HepG2 (cell line): ENCODE measurements around the gene MARCHF9. TPM values are rescaled to one million over a fixed set of nuclear protein-coding genes. Genes with fewer than 3 reads are reported as not detected.

ENCODE experiments used
- AKAP8 ChIP-seq: sonication (generic); formaldehyde crosslinking; IDR thresholded peaks from 2 replicates; pipeline ENCODE4 v1.5.1; 2020; ENCODE audit warnings: mild to moderate bottlenecking, missing genetic modification reagents
- ARID5B ChIP-seq: IDR thresholded peaks from 2 replicates; pipeline ENCODE4 v1.4.0; 2020; ENCODE audit warnings: mild to moderate bottlenecking, missing genetic modification reagents
- ATF4 ChIP-seq, 2 experiments: fragments of 450-650 bp in 1 of 2; sonication (generic) in 1 of 2; formaldehyde crosslinking; IDR thresholded peaks; 2 replicates each; pipeline versions ENCODE4 v1.5.0 to v1.8.0; 2020 to 2022; ENCODE audit warnings: mild to moderate bottlenecking in 1 of 2, missing genetic modification reagents in 1 of 2
- DBP ChIP-seq: sonication (generic); formaldehyde crosslinking; IDR thresholded peaks from 2 replicates; pipeline ENCODE4 v1.4.0; 2020; ENCODE audit warnings: missing genetic modification reagents; ENCODE audit errors: not compliant biosample characterization
- DNMT1 ChIP-seq: sonication (generic); formaldehyde crosslinking; IDR thresholded peaks from 2 replicates; pipeline ENCODE4 v1.5.1; 2020; ENCODE audit warnings: mild to moderate bottlenecking, missing genetic modification reagents
- DR1 ChIP-seq: sonication (generic); formaldehyde crosslinking; IDR thresholded peaks from 2 replicates; pipeline ENCODE4 v1.8.0; 2021; ENCODE audit warnings: mild to moderate bottlenecking, missing genetic modification reagents, inconsistent platforms
- ELF4 ChIP-seq: sonication (generic); formaldehyde crosslinking; IDR thresholded peaks from 2 replicates; pipeline ENCODE4 v1.5.0; 2020; ENCODE audit warnings: missing genetic modification reagents, mild to moderate bottlenecking, moderate library complexity, borderline replicate concordance
- HOXA3 ChIP-seq: sonication (generic); formaldehyde crosslinking; IDR thresholded peaks from 2 replicates; pipeline ENCODE4 v1.5.0; 2020; ENCODE audit warnings: missing genetic modification reagents
- ISL2 ChIP-seq: sonication (generic); formaldehyde crosslinking; IDR thresholded peaks from 2 replicates; pipeline ENCODE4 v1.5.0; 2020; ENCODE audit warnings: missing genetic modification reagents
- NCOR1 ChIP-seq: fragments of 200-600 bp; sonication (generic); IDR thresholded peaks from 2 replicates; pipeline ENCODE4 v1.7.0; 2017; ENCODE audit warnings: antibody characterized with exemption, low read length, borderline replicate concordance
- NFYC ChIP-seq: IDR thresholded peaks from 2 replicates; pipeline ENCODE4 v1.6.1; 2016; ENCODE audit warnings: missing genetic modification reagents, missing compliant biosample characterization
- NR2F1 ChIP-seq, 2 experiments: fragments of 450-650 bp in 1 of 2; formaldehyde crosslinking in 1 of 2; IDR thresholded peaks; 2 replicates each; pipeline versions ENCODE4 v1.5.0 to v1.6.1; 2016 to 2020; ENCODE audit warnings: mild to moderate bottlenecking in 1 of 2, missing compliant biosample characterization in 1 of 2, missing genetic modification reagents in 1 of 2, moderate library complexity in 1 of 2
- PRDM10 ChIP-seq: sonication (generic); formaldehyde crosslinking; IDR thresholded peaks from 2 replicates; pipeline ENCODE4 v1.4.0; 2020; ENCODE audit warnings: low read depth, missing genetic modification reagents
- RAD21 ChIP-seq: fragments of 450-650 bp; formaldehyde crosslinking; IDR thresholded peaks from 2 replicates; pipeline ENCODE4 v1.5.0; 2020; ENCODE audit warnings: mild to moderate bottlenecking
- SMAD1 ChIP-seq: sonication (generic); formaldehyde crosslinking; IDR thresholded peaks from 2 replicates; pipeline ENCODE4 v1.4.0; 2020; ENCODE audit warnings: missing genetic modification reagents, low read depth, mild to moderate bottlenecking, borderline replicate concordance
- THAP11 ChIP-seq: IDR thresholded peaks from 2 replicates; pipeline ENCODE4 v1.6.1; 2016; ENCODE audit warnings: missing biosample characterization, missing genetic modification reagents
- ZNF121 ChIP-seq: sonication (generic); formaldehyde crosslinking; IDR thresholded peaks from 2 replicates; pipeline ENCODE4 v1.5.0; 2020; ENCODE audit warnings: mild to moderate bottlenecking, missing genetic modification reagents
- ZNF451 ChIP-seq: sonication (generic); formaldehyde crosslinking; IDR thresholded peaks from 2 replicates; pipeline ENCODE4 v1.5.0; 2020; ENCODE audit warnings: mild to moderate bottlenecking, missing genetic modification reagents
- ZSCAN21 ChIP-seq: sonication (generic); formaldehyde crosslinking; IDR thresholded peaks from 2 replicates; pipeline ENCODE4 v1.8.0; 2022; ENCODE audit warnings: mild to moderate bottlenecking, missing genetic modification reagents, moderate library complexity, borderline replicate concordance
- polyA plus RNA-seq, 8 experiments: library from polyadenylated mRNA; depleted of rRNA in 3 of 8; stranded (reverse) in 7 of 8; unstranded in 1 of 8; fragments of >200 nt; fragmentation: Illumina TruSeq in 4 of 8; extraction: Trizol in 4 of 8; gene quantifications; 2 replicates each; pipeline versions ENCODE4 v1.2.1 to v1.2.3, GENCODE V29; 2011 to 2016; ENCODE audit warnings: low read depth in 4 of 8, missing spikeins in 1 of 8, mixed read lengths in 1 of 8; ENCODE audit not compliant: insufficient read depth in 1 of 8
- total RNA-seq, 5 experiments: library from RNA; depleted of rRNA; stranded (reverse); fragments of >200 nt; fragmentation: Illumina TruSeq; extraction: Trizol; gene quantifications; 2 replicates each; pipeline ENCODE4 v1.2.3, GENCODE V29; 2016; ENCODE audit warnings: low read depth in 1 of 5

The MARCHF9 gene
- total and polyA plus RNA-seq, 2 of the 13 experiments (the other 11 are each of a cell fraction or from before 2014, with no cell fraction given), result 5.7 to 9.6 TPM

- TF ChIP-seq PRDM10 (CRISPR knock-in tag) (peak; percentile 54; the same call in 1 of the 2 replicates), ZNF451 (CRISPR knock-in tag) (0 out of 2 replicates have a peak, but pooled peaks have one; percentile 74), ARID5B (CRISPR knock-in tag) (peak; percentile 75), ZNF121 (CRISPR knock-in tag) (0 out of 2 replicates have a peak, but pooled peaks have one; percentile 57), NR2F1 (CRISPR knock-in tag; IDR thresholded peaks at IDR 0.05) (no peak), ZSCAN21 (peak; percentile 85; the same call in 1 of the 2 replicates), DBP (CRISPR knock-in tag) (no peak), SMAD1 (0 out of 2 replicates have a peak, but pooled peaks have one; percentile 70), DR1 (CRISPR knock-in tag) (peak; percentile 33; the same call in 1 of the 2 replicates), NFYC (peak; percentile 42), AKAP8 (peak; percentile 85), ELF4 (CRISPR knock-in tag) (peak; percentile 39; the same call in 1 of the 2 replicates), NCOR1 (no peak), ATF4 (CRISPR knock-in tag; IDR thresholded peaks at IDR 0.05) (peak in 1 of 2 experiments; percentile 84; a peak in 2 of 4 replicates), HOXA3 (peak; percentile 92), ISL2 (CRISPR knock-in tag) (peak; percentile 58; the same call in 1 of the 2 replicates), THAP11 (peak; percentile 95), RAD21 (CRISPR knock-in tag) (peak; percentile 60), DNMT1 (peak; percentile 94)
These were observed 27.9 kb downstream of the MARCHF9 start, which contains the start of gene TSFM (continued) for GRCh38 chr12:57782608-57783465.
